IMR-90 (cell line): ENCODE results near the gene BRINP3. TPM values are rescaled to one million over a fixed set of nuclear protein-coding genes. Genes with fewer than 3 reads are reported as not detected.

Source experiments
- ATAC-seq: fragments of 200-7000 bp; cut with Tn5 transposase; 2 replicates; pipeline ENCODE4 v1.9.1; 2020; ENCODE audit warnings: low read depth, mild to moderate bottlenecking, moderate library complexity
- BruUV-seq: library from RNA; stranded (reverse); fragments of 400-500 nt; replicated peaks from 2 replicates; lab custom pipeline; 2021; lab: Mats Ljungman, UMichigan
- CTCF ChIA-PET: fragments of 300-600 bp; formaldehyde crosslinking; extraction: SDS; loops from one replicate; lab custom pipeline; 2021; ENCODE audit warnings: antibody characterized with exemption; lab: Yijun Ruan, JAX
- POLR2A ChIA-PET: fragments of 300-600 bp; sonication (Branson Sonifier 250); formaldehyde crosslinking; loops from one replicate; lab custom pipeline; 2022; ENCODE audit warnings: antibody characterized with exemption; ENCODE audit not compliant: unreplicated experiment; lab: Charles Lee
- DNase-seq: peaks from one replicate; pipeline ENCODE4 v3.0.0; 2013
- H2AFZ ChIP-seq: replicated peaks from 2 replicates; pipeline ENCODE3; 2013; ENCODE audit warnings: low read length, mild to moderate bottlenecking; ENCODE audit not compliant: poor library complexity
- H2AK5ac ChIP-seq: 2 replicates; pipeline ENCODE4 v1.6.1; 2013; ENCODE audit warnings: low read depth, low read length, inconsistent platforms
- H2AK9ac ChIP-seq: replicated peaks from 2 replicates; pipeline ENCODE3; 2013; ENCODE audit warnings: mild to moderate bottlenecking, low read depth, low read length, moderate library complexity; ENCODE audit not compliant: poor library complexity
- H2BK120ac ChIP-seq: 2 replicates; pipeline ENCODE4 v1.6.1; 2013; ENCODE audit warnings: low read depth, low read length, inconsistent platforms
- H2BK15ac ChIP-seq: 3 replicates; pipeline ENCODE4 v1.6.1; 2013; ENCODE audit warnings: low read depth, low read length, inconsistent platforms
- H2BK20ac ChIP-seq: 2 replicates; pipeline ENCODE4 v1.6.1; 2013; ENCODE audit warnings: low read depth, mild to moderate bottlenecking, inconsistent platforms, low read length, moderate library complexity
- H2BK5ac ChIP-seq: 2 replicates; pipeline ENCODE4 v1.6.1; 2013; ENCODE audit warnings: mild to moderate bottlenecking, low read depth, low read length, inconsistent platforms; ENCODE audit not compliant: poor library complexity, severe bottlenecking
- H3K14ac ChIP-seq: replicated peaks from 2 replicates; pipeline ENCODE4 v1.6.1; 2013; ENCODE audit warnings: low read depth, low read length, inconsistent platforms
- H3K18ac ChIP-seq: 2 replicates; pipeline ENCODE4 v1.6.1; 2013; ENCODE audit warnings: low read depth, low read length, control low read depth
- H3K23ac ChIP-seq: 2 replicates; pipeline ENCODE4 v1.6.1; 2013; ENCODE audit warnings: low read depth, low read length, inconsistent platforms
- H3K27ac ChIP-seq: 2 replicates; pipeline ENCODE4 v1.5.1; 2013; ENCODE audit warnings: mild to moderate bottlenecking, control low read depth, low read length; ENCODE audit not compliant: insufficient read depth
- H3K27me3 ChIP-seq: 2 replicates; pipeline ENCODE4 v1.6.1; 2013; ENCODE audit warnings: low read length; ENCODE audit not compliant: control insufficient read depth, insufficient read depth
- H3K36me3 ChIP-seq: 2 replicates; pipeline ENCODE4 v1.6.1; 2013; ENCODE audit warnings: low read length, mixed read lengths; ENCODE audit not compliant: control insufficient read depth, insufficient read depth
- H3K4ac ChIP-seq: 2 replicates; pipeline ENCODE4 v1.6.1; 2013; ENCODE audit warnings: low read depth, low read length, inconsistent platforms
- H3K4me1 ChIP-seq: 2 replicates; pipeline ENCODE4 v1.6.1; 2013; ENCODE audit warnings: low read length, mixed read lengths; ENCODE audit not compliant: control insufficient read depth, insufficient read depth
- H3K4me2 ChIP-seq: 2 replicates; pipeline ENCODE4 v1.6.1; 2013; ENCODE audit warnings: low read depth, mild to moderate bottlenecking, control low read depth, low read length, moderate library complexity
- H3K4me3 ChIP-seq: 2 replicates; pipeline ENCODE4 v1.5.1; 2013; ENCODE audit warnings: low read depth, mild to moderate bottlenecking, control low read depth, low read length, moderate library complexity; ENCODE audit not compliant: insufficient read depth
- H3K56ac ChIP-seq: 2 replicates; pipeline ENCODE4 v1.6.1; 2013; ENCODE audit warnings: low read length, inconsistent platforms; ENCODE audit not compliant: insufficient read depth; ENCODE audit errors: extremely low read depth
- H3K79me1 ChIP-seq, 2 experiments: 2 replicates each; pipeline ENCODE4 v1.6.1; 2013; ENCODE audit warnings: low read length in 2 of 2, inconsistent platforms in 1 of 2, low read depth in 1 of 2
- H3K9ac ChIP-seq: 2 replicates; pipeline ENCODE4 v1.6.1; 2013; ENCODE audit warnings: low read depth, low read length, control low read depth
- H3K9me1 ChIP-seq: 2 replicates; pipeline ENCODE4 v1.6.1; 2013; ENCODE audit warnings: low read length, inconsistent platforms; ENCODE audit not compliant: insufficient read depth
- H3K9me3 ChIP-seq: 2 replicates; pipeline ENCODE4 v1.6.1; 2013; ENCODE audit warnings: low read length; ENCODE audit not compliant: control insufficient read depth, insufficient read depth
- H4K20me1 ChIP-seq: 2 replicates; pipeline ENCODE4 v1.6.1; 2013; ENCODE audit warnings: low read length, inconsistent platforms; ENCODE audit not compliant: insufficient read depth
- H4K5ac ChIP-seq: 2 replicates; pipeline ENCODE4 v1.6.1; 2013; ENCODE audit warnings: mild to moderate bottlenecking, low read depth, low read length, control low read depth
- H4K8ac ChIP-seq, 2 experiments: 2 replicates each; pipeline ENCODE4 v1.6.1; 2013; ENCODE audit warnings: low read depth in 2 of 2, low read length in 2 of 2, control low read depth in 1 of 2, inconsistent platforms in 1 of 2
- H4K91ac ChIP-seq: 2 replicates; pipeline ENCODE4 v1.6.1; 2013; ENCODE audit warnings: low read depth, low read length, inconsistent platforms; ENCODE audit not compliant: insufficient read depth
- CHD1 ChIP-seq: IDR thresholded peaks from 2 replicates; pipeline ENCODE4 v1.6.1; 2012; ENCODE audit warnings: low read depth, low read length, improper control_type of control experiment
- NFE2L2 ChIP-seq: fragments of 150-350 bp; IDR thresholded peaks from 2 replicates; pipeline ENCODE4 v1.6.1; 2016; ENCODE audit warnings: low read depth, mild to moderate bottlenecking, low read length
- WGBS, 2 experiments: methylation state at CpG; one replicate each; pipeline versions ENCODE4 v1.1.5 to v1.1.7; 2013; ENCODE audit warnings: missing lambda C conversion rate in 2 of 2; ENCODE audit not compliant: insufficient read length in 1 of 2; ENCODE audit errors: extremely low coverage in 2 of 2; 5-methylcytosine and 5-hydroxymethylcytosine counted together
- dilution Hi-C: fragments of 300-500 bp; cut with HindIII; formaldehyde crosslinking; loops from one replicate; pipeline ENCODE4 v1.14.3; 2018; ENCODE audit warnings: low sequenced_read_pairs; ENCODE audit not compliant: unreplicated experiment
- in situ Hi-C: fragments of 300-500 bp; cut with MboI; formaldehyde crosslinking; loops from 3 replicates; pipeline ENCODE4 v1.14.3; 2019; ENCODE audit warnings: low sequenced_read_pairs, inconsistent platforms, mixed read lengths
- intact Hi-C: fragments of 100-400 bp; cut with micrococcal nuclease; formaldehyde crosslinking; loops from 2 replicates; pipeline ENCODE4 v1.10.0; 2022
- polyA plus RNA-seq, 3 experiments: library from polyadenylated mRNA; depleted of rRNA; stranded (reverse); fragments of >200 nt; gene quantifications; 2 replicates each; pipeline ENCODE4 v1.2.3, GENCODE V29; 2012; ENCODE audit warnings: low replicate concordance in 1 of 3
- total RNA-seq: library from RNA; depleted of rRNA; stranded (reverse); fragments of >200 nt; gene quantifications from 2 replicates; pipeline ENCODE4 v1.2.3, GENCODE V29; 2012

BRINP3 gene
- total and polyA plus RNA-seq, 2 of the 4 experiments (the other 2 are of a cell fraction): 0.15 to 0.36 TPM

DNA sequence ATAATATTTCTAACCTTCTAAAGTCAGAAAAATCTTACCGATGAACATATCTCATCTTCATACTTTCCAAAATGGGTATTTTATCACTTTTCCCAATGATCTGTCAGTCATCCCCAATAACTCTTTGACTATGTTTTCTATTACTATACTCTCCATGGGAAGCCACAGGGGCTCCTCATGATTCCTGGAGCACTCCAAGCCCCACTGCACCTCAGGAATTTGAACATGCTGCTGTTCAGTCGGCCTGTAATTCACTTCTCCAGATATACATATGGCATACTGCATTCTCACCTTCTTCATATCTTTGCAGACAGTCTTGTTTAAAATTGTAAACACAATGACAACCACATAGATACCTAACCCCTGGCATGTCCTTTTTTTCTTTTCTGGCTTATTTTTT is 333.0 kb downstream of the BRINP3 start:
- WGBS, 2 experiments: no CpG with 5 or more reads among the region's 2 CpGs
- Histone ChIP-seq H3K23ac (no peak overlapping the region), H3K9me3 (no peaks in the 10 kb centered on the region), H3K4me2 (no peak overlapping the region), H4K20me1 (no peaks in the 10 kb centered on the region), H3K4me1 (no peaks in the 10 kb centered on the region), H3K27me3 (no peaks in the 10 kb centered on the region), H3K4ac (no peak overlapping the region), H3K79me1 (no peaks in the 10 kb centered on the region), H2BK20ac (no peak overlapping the region), H3K14ac (no peak overlapping the region), H3K9me1 (no peaks in the 10 kb centered on the region), H3K4me3 (no peak overlapping the region), H3K18ac (no peak overlapping the region), H4K8ac (no peak overlapping the region), H4K5ac (no peak overlapping the region), H3K27ac (no peak overlapping the region), H3K56ac (no peak overlapping the region), H2BK15ac (no peak overlapping the region), H2AFZ (no peak overlapping the region), H2AK5ac (no peak overlapping the region), H2BK120ac (no peak overlapping the region), H3K36me3 (no peaks in the 10 kb centered on the region), H2AK9ac (no peak overlapping the region), H4K91ac (no peak overlapping the region), H2BK5ac (no peak overlapping the region), H3K9ac (no peak overlapping the region)
- ATAC-seq (no peak), DNase-seq (no peak)
- POLR2A ChIA-PET: no interaction called here
- TF ChIP-seq NFE2L2 (no peak), CHD1 (no peak)
- in situ Hi-C loops: no loop called here
- intact Hi-C loops: no loop called here
- BruUV-seq: no TSS peak
- dilution Hi-C loops: no loop called here
- CTCF ChIA-PET: no interaction called here
